Fibroblast of lung (primary cell): Measurements from ENCODE around the gene MACC1. TPM values are rescaled to one million over a fixed set of nuclear protein-coding genes. Genes with fewer than 3 reads are reported as not detected.
A peak's percentile ranks its signal among the peaks of the same experiment; 100 is the strongest.

Source experiments
- DNase-seq, 2 donors: peaks; one replicate each; pipeline versions ENCODE4 v3.0.0 to v3.0.0-alpha.2; 2010; ENCODE audit warnings: low read depth in 2 of 2
- H2AFZ ChIP-seq: 2 replicates; pipeline ENCODE4 v1.5.1; 2012; ENCODE audit warnings: low read length, control low read depth, inconsistent platforms
- H3K27ac ChIP-seq: 2 replicates; pipeline ENCODE4 v1.5.1; 2011; ENCODE audit warnings: low read length, control low read depth; ENCODE audit not compliant: insufficient read depth
- H3K27me3 ChIP-seq: 2 replicates; pipeline ENCODE4 v1.5.1; 2011; ENCODE audit warnings: mild to moderate bottlenecking, low read length; ENCODE audit not compliant: control insufficient read depth, insufficient read depth
- H3K36me3 ChIP-seq: 2 replicates; pipeline ENCODE4 v1.5.1; 2011; ENCODE audit warnings: low read length; ENCODE audit not compliant: control insufficient read depth, insufficient read depth
- H3K4me1 ChIP-seq: 2 replicates; pipeline ENCODE4 v1.5.1; 2011; ENCODE audit warnings: low read length; ENCODE audit not compliant: control insufficient read depth, insufficient read depth; ENCODE audit errors: extremely low read depth
- H3K4me2 ChIP-seq: 2 replicates; pipeline ENCODE4 v1.5.1; 2011; ENCODE audit warnings: low read length, control low read depth; ENCODE audit not compliant: insufficient read depth; ENCODE audit errors: extremely low read depth
- H3K4me3 ChIP-seq, 4 experiments: fragments of 200-600 bp in 1 of 4; sonication (generic) in 1 of 4; replicated peaks in 1 of 4; 2 replicates each; pipeline ENCODE4 v1.5.1; 2011 to 2016; ENCODE audit warnings: low read length in 4 of 4, low read depth in 3 of 4, mild to moderate bottlenecking in 3 of 4, control low read depth in 2 of 4, inconsistent platforms in 1 of 4, mixed read lengths in 1 of 4; ENCODE audit not compliant: insufficient read depth in 1 of 4; ENCODE audit errors: control extremely low read depth in 1 of 4
- H3K79me2 ChIP-seq: 2 replicates; pipeline ENCODE4 v1.5.1; 2012; ENCODE audit warnings: mild to moderate bottlenecking, low read length, inconsistent platforms; ENCODE audit not compliant: control insufficient read depth, insufficient read depth
- H3K9ac ChIP-seq: 2 replicates; pipeline ENCODE4 v1.5.1; 2011; ENCODE audit warnings: mild to moderate bottlenecking, low read length, control low read depth; ENCODE audit not compliant: insufficient read depth
- H3K9me3 ChIP-seq: 2 replicates; pipeline ENCODE4 v1.5.1; 2012; ENCODE audit warnings: low read depth, low read length; ENCODE audit not compliant: control insufficient read depth, insufficient read depth
- H4K20me1 ChIP-seq: 2 replicates; pipeline ENCODE4 v1.5.1; 2011; ENCODE audit warnings: low read length; ENCODE audit not compliant: control insufficient read depth, insufficient read depth; ENCODE audit errors: extremely low read depth
- CTCF ChIP-seq, 2 donors: IDR thresholded peaks in 1 of 2; conservative IDR thresholded peaks in 1 of 2; 1 replicate in 1 of 2; 2 replicates in 1 of 2; pipeline ENCODE4 v1.5.1; 2011 to 2012; ENCODE audit warnings: low read length in 2 of 2, control low read depth in 1 of 2, inconsistent platforms in 1 of 2, low read depth in 1 of 2, mild to moderate bottlenecking in 1 of 2
- EZH2 ChIP-seq: IDR thresholded peaks from 2 replicates; pipeline ENCODE4 v1.5.1; 2012; ENCODE audit warnings: low read length, control low read depth, mild to moderate bottlenecking; ENCODE audit errors: missing control alignments
- polyA plus RNA-seq, 2 donors: library from polyadenylated mRNA; depleted of rRNA in 1 of 2; stranded (reverse) in 1 of 2; unstranded in 1 of 2; fragments of >200 nt; gene quantifications; 2 replicates each; pipeline ENCODE4 v1.2.1, GENCODE V29; 2011 to 2012; ENCODE audit warnings: missing spikeins in 1 of 2
- total RNA-seq: library from RNA; depleted of rRNA; stranded (reverse); fragments of >200 nt; gene quantifications from 2 replicates; pipeline ENCODE4 v1.2.1, GENCODE V29; 2014

Gene MACC1
- total and polyA plus RNA-seq, 2 donors (not counting 1 experiment from before 2014, with no cell fraction given): under 0.01 to 0.33 TPM

DNA sequence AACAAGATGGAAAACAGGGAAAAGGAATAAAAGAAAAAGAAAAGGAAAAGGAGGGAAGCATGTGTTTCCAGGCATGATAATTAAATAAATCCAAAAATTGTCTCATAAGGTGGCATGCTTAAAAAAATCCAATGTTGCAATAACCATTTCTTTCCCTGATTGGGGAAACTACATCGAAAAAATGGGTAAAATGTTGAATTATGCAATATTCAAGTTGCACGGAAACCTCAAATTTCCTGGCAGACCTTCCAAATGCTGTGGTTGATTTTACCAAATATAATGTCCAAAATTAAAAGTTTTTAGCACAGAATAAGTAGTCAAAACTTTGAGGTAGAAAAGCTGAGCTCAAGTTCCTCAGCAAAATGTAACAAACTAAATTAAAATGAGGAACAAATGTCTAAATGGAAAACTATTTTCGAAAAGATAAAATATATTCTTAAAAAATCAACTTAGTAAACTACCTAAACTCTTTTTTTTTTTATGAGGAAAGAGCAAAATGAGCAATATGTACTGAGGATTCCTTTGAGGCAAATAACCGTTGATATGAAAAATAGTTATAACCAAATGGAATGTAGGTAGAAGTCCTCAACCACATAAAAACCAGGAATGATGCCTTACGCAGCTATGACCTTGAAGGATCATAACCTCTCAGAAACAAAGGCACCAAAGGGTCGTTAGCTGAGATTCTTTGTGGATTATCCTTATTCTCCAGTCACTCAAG is 52.6 kb downstream of the MACC1 start:
- no peak overlapping the region for H2AFZ ChIP-seq
- H3K27me3 ChIP-seq: no peaks in the 10 kb centered on the region
- H3K9me3 ChIP-seq: no peaks in the 10 kb centered on the region
- TF ChIP-seq CTCF (conservative IDR thresholded peaks at IDR 0.05 in 1 of 2, IDR thresholded peaks at IDR 0.05 in 1 of 2; ENCODE audit: low read depth in 1 of 2, low read length in 2 of 2) (no peak), EZH2 (no peak)
- peak; percentile 70 to 81 for DNase-seq
- no peak overlapping the region for H3K27ac ChIP-seq
- H3K36me3 ChIP-seq: no peaks in the 10 kb centered on the region
- H3K4me3 ChIP-seq: no peak overlapping the region
- no peak overlapping the region for H3K9ac ChIP-seq
- H3K79me2 ChIP-seq: no peaks in the 10 kb centered on the region
- no peaks in the 10 kb centered on the region for H4K20me1 ChIP-seq
- H3K4me2 ChIP-seq: no peak overlapping the region
- no peaks in the 10 kb centered on the region for H3K4me1 ChIP-seq

- H3K27me3 ChIP-seq: no peaks in the 10 kb centered on the region
- TF ChIP-seq CTCF (conservative IDR thresholded peaks at IDR 0.05 in 1 of 2, IDR thresholded peaks at IDR 0.05 in 1 of 2; ENCODE audit: low read depth in 1 of 2, low read length in 2 of 2) (no peak), EZH2 (no peak)
Measured at GRCh38 chr7:20162665-20163064, 54.5 kb downstream of the MACC1 start.

DNA sequence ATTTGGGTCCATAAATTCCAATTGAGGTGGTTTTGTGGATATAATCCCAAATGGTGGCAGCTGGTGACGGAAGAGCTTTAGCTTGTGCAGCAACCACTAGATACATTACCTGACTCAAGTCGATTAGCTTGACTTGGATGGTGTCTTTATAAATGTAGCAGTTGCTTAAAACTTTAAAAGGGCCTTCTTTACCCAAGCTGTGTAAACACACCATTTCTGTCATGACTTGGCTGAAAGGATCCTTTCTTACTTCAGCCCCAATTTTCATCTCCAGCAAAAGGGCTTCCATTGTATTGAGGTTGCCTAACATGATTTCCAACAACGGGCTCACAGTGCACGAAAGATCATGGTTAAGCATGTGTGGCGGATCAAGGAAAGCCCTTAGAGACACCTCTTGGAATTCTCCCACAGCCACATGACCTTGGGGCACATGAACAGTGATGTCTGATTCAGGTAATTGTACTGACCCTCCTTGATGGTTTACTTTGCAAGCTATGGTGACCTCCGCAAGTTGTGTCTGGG is 57.9 kb downstream of the MACC1 start:
- H3K4me2 ChIP-seq: no peak overlapping the region
- H3K36me3 ChIP-seq: no peaks in the 10 kb centered on the region
- no peak for TF ChIP-seq CTCF (conservative IDR thresholded peaks at IDR 0.05 in 1 of 2, IDR thresholded peaks at IDR 0.05 in 1 of 2; ENCODE audit: low read depth in 1 of 2, low read length in 2 of 2)
- no peak for TF ChIP-seq EZH2
- no peaks in the 10 kb centered on the region for H3K9me3 ChIP-seq
- H3K79me2 ChIP-seq: no peaks in the 10 kb centered on the region
- no peak overlapping the region for H2AFZ ChIP-seq
- no peak overlapping the region for H3K27ac ChIP-seq
- no peak overlapping the region for H3K4me3 ChIP-seq
- H3K4me1 ChIP-seq: no peaks in the 10 kb centered on the region
- no peak for DNase-seq
- no peaks in the 10 kb centered on the region for H4K20me1 ChIP-seq
- no peak overlapping the region for H3K9ac ChIP-seq
- no peaks in the 10 kb centered on the region for H3K27me3 ChIP-seq

More at GRCh38 chr7:20162665-20163064, 54.5 kb downstream of the MACC1 start:
- no peak overlapping the region for H3K9ac ChIP-seq
- no peak overlapping the region for H3K4me2 ChIP-seq
- no peak overlapping the region for H3K27ac ChIP-seq
- H4K20me1 ChIP-seq: no peaks in the 10 kb centered on the region
- no peak overlapping the region for H2AFZ ChIP-seq
- DNase-seq: no peak
- H3K9me3 ChIP-seq: no peaks in the 10 kb centered on the region
- no peak overlapping the region for H3K4me3 ChIP-seq
- no peaks in the 10 kb centered on the region for H3K4me1 ChIP-seq
- no peaks in the 10 kb centered on the region for H3K36me3 ChIP-seq
- no peaks in the 10 kb centered on the region for H3K79me2 ChIP-seq
